ENCODE measurements around the gene PRKD1. TPM values are rescaled to one million over a fixed set of nuclear protein-coding genes. Genes with fewer than 3 reads are reported as not detected.

Gene PRKD1
- total RNA-seq, 2 donors from 2014 or later = 1.0 to 2.8 TPM

DNA sequence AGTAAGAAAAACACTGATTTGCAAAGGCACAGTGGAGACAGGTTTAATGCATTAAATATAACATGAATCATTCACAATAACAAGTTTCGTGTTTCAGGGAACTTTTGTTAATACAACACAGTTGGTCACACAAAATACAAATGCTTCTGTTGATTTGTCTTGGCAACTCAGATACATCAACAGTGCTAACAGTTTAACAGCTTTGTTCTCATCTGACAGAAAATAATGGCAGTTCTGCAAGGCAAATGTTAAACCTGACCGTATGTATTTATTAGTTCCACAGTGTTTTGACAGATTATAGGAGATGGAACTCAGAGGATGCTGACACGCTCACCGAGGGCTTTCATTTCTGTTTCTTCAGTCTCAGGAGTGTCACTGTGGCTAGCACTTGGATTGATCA, 350.7 kb downstream of the PRKD1 start:
- DNase-seq = no peak

DNA sequence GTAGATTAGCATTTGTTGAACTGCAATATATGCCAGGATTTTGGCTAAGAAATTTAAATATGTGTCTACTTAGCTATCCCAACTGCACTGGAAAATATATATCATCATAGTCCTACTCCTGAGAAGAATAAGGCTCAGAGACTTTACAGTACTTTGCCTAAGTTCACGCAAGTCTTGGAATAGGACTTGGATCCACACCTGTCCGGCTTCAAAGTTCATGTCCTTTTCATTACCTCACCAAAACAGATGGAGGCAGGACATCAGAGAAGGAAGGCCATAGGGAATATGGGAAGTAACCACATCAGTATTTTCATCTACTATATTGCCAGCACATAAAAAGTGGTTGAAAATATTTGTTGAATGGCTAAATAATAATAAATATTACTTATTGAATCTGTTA, 358.5 kb downstream of the PRKD1 start:
- no peak for DNase-seq
- intact Hi-C loops (cut with DNase I) = no loop called here
- H3K4me1 ChIP-seq = no peaks in the 10 kb centered on the region
- no peak overlapping the region for H3K4me3 ChIP-seq
- H3K9me3 ChIP-seq = no peaks in the 10 kb centered on the region
- H3K9ac ChIP-seq (ENCODE audit: low read depth in 2 of 2, low read length in 2 of 2) = no peak overlapping the region
- H3K27ac ChIP-seq = no peak overlapping the region
- TF ChIP-seq, protein P1, sequence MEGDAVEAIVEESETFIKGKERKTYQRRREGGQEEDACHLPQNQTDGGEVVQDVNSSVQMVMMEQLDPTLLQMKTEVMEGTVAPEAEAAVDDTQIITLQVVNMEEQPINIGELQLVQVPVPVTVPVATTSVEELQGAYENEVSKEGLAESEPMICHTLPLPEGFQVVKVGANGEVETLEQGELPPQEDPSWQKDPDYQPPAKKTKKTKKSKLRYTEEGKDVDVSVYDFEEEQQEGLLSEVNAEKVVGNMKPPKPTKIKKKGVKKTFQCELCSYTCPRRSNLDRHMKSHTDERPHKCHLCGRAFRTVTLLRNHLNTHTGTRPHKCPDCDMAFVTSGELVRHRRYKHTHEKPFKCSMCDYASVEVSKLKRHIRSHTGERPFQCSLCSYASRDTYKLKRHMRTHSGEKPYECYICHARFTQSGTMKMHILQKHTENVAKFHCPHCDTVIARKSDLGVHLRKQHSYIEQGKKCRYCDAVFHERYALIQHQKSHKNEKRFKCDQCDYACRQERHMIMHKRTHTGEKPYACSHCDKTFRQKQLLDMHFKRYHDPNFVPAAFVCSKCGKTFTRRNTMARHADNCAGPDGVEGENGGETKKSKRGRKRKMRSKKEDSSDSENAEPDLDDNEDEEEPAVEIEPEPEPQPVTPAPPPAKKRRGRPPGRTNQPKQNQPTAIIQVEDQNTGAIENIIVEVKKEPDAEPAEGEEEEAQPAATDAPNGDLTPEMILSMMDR (IDR thresholded peaks at IDR 0.05) = no peak
- H3K27me3 ChIP-seq = no peaks in the 10 kb centered on the region
- H3K36me3 ChIP-seq = no peaks in the 10 kb centered on the region

More for the DNA sequence above, 350.7 kb downstream of the PRKD1 start:
- Histone ChIP-seq H3K27ac (no peak overlapping the region), H3K9me3 (no peaks in the 10 kb centered on the region), H3K36me3 (no peaks in the 10 kb centered on the region), H3K4me1 (no peaks in the 10 kb centered on the region), H3K27me3 (no peaks in the 10 kb centered on the region), H3K4me3 (no peak overlapping the region), H3K9ac (ENCODE audit: low read depth in 2 of 2, low read length in 2 of 2) (no peak overlapping the region)
- intact Hi-C loops (cut with DNase I) = no loop called here
- TF ChIP-seq, protein P1 (IDR thresholded peaks at IDR 0.05) = no peak

DNA sequence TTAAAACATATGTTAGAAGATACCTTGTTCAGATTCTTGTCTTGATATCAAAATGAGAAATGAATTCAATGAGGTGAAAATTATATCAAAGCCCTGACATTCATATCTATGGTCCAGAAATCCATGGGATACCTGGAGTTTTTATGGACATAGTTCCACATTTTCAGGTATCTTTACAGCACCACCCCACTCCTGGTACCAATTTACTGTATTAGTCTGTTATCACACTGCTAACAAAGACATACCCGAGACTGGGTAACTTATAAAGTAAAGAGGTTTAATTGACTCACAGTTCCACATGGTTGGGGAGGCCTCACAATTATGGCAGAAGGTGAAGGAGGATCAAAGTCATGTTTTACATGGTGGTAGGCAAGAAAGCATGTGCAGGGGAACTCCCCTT, 361.5 kb downstream of the PRKD1 start:
- intact Hi-C loops (cut with DNase I) = no loop called here
- Histone ChIP-seq H3K27ac (no peak overlapping the region), H3K36me3 (no peaks in the 10 kb centered on the region), H3K9ac (ENCODE audit: low read depth in 2 of 2, low read length in 2 of 2) (no peak overlapping the region), H3K4me3 (no peak overlapping the region), H3K4me1 (no peaks in the 10 kb centered on the region), H3K27me3 (no peaks in the 10 kb centered on the region), H3K9me3 (no peaks in the 10 kb centered on the region)
- TF ChIP-seq, protein P1 (IDR thresholded peaks at IDR 0.05) = no peak
- no peak for DNase-seq

DNA sequence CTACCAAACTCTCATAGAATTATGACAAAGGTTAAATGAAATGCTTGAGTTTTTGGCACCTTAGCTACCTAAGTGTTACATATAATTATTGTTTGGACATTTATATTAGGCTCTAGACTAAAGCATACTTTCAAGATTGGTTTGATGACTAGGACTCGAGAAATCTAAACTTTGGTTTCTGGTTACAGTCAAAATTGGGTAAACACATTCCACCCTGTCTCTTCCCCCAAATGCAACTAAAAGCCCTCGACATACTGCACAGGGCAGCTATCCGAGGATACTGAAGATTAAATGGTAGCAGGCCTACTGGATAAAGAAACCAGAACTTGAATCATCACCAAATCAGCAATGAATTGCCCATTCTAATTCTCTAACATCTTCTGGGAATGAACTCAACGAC, 369.1 kb downstream of the PRKD1 start:
- H3K9me3 ChIP-seq = no peaks in the 10 kb centered on the region
- H3K27me3 ChIP-seq = no peaks in the 10 kb centered on the region
- H3K4me3 ChIP-seq = no peak overlapping the region
- H3K27ac ChIP-seq = no peak overlapping the region
- H3K36me3 ChIP-seq = no peaks in the 10 kb centered on the region
- TF ChIP-seq, protein P1 (IDR thresholded peaks at IDR 0.05) = no peak
- DNase-seq = no peak
- intact Hi-C loops (cut with DNase I) = no loop called here
- no peaks in the 10 kb centered on the region for H3K4me1 ChIP-seq
- H3K9ac ChIP-seq (ENCODE audit: low read depth in 2 of 2, low read length in 2 of 2) = no peak overlapping the region

DNA sequence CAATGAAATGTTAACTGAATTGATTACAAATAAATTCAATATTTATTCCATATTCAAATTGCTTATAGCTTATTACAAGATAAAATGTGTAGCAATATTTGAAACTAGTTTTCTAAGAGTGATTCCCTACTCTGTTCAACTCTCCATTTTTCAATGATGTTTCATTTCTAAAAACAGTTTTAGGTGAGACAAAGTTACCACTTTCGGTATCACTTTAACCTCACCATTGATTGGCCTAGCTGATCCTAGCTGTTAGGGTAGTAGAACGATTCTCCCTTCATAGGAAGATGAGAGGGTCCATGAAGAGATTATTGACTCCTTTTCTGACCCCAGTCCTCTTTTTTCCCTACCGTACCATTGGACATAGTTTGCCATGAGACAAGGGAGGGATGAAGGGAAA, 373.3 kb downstream of the PRKD1 start:
- H3K27me3 ChIP-seq = no peaks in the 10 kb centered on the region
- no peaks in the 10 kb centered on the region for H3K9me3 ChIP-seq
- no peaks in the 10 kb centered on the region for H3K36me3 ChIP-seq
- no peak overlapping the region for H3K9ac ChIP-seq (ENCODE audit: low read depth in 2 of 2, low read length in 2 of 2)
- H3K27ac ChIP-seq = no peak overlapping the region
- no peaks in the 10 kb centered on the region for H3K4me1 ChIP-seq
- TF ChIP-seq, protein P1 (IDR thresholded peaks at IDR 0.05) = no peak
- intact Hi-C loops (cut with DNase I) = no loop called here
- no peak for DNase-seq
- H3K4me3 ChIP-seq = no peak overlapping the region

DNA sequence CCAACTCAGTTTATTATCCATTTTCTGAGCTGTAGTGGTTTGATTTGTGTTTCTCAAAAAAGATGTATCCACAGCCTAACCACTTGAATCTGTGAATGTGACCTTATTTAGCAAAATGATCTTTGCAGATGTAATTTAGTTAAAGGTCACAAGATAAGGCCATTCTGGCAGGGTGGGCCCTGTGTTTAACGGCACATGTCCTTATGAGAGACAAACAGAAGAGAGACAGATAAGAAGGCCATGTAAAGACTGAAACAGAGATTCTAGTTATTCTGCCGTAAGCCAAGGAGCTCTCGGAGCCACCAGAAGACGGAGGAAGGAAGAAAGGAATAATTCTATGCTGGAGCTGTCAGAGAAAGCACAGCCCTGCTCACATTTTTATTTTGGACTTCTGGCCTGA, 374.2 kb downstream of the PRKD1 start:
- DNase-seq = no peak
- H3K4me3 ChIP-seq = no peak overlapping the region
- no peak overlapping the region for H3K9ac ChIP-seq (ENCODE audit: low read depth in 2 of 2, low read length in 2 of 2)
- no peaks in the 10 kb centered on the region for H3K36me3 ChIP-seq
- H3K4me1 ChIP-seq = no peaks in the 10 kb centered on the region
- TF ChIP-seq, protein P1 (IDR thresholded peaks at IDR 0.05) = no peak
- intact Hi-C loops (cut with DNase I) = no loop called here
- no peak overlapping the region for H3K27ac ChIP-seq
- H3K9me3 ChIP-seq = no peaks in the 10 kb centered on the region
- H3K27me3 ChIP-seq = no peaks in the 10 kb centered on the region

All from colonic mucosa (tissue), 4 donors.